GM23248 (cell line): ENCODE measurements around the gene YWHAB.

Source experiments
- EZH2 ChIP-seq: fragments of 200-600 bp; sonication (generic); IDR thresholded peaks from 2 replicates; pipeline ENCODE4 v1.6.1; 2018; ENCODE audit warnings: antibody characterized with exemption, mild to moderate bottlenecking; ENCODE audit not compliant: insufficient read depth, poor library complexity, severe bottlenecking
- EZH2phosphoT487 ChIP-seq: fragments of 200-600 bp; sonication (generic); IDR thresholded peaks from 2 replicates; pipeline ENCODE4 v1.6.1; 2018; ENCODE audit warnings: antibody characterized with exemption, moderate library complexity, mild to moderate bottlenecking, low read depth; ENCODE audit not compliant: insufficient read depth

- TF ChIP-seq EZH2phosphoT487 (no peak), EZH2 (no peak)
Observed at GRCh38 chr20:44839481-44839880, 46.0 kb upstream of the YWHAB start.
